Ascending aorta (tissue), 2 donors: Measurements from ENCODE around the gene UBE2QL1. TPM values are rescaled to one million over a fixed set of nuclear protein-coding genes. Genes with fewer than 3 reads are reported as not detected.
A peak's percentile ranks its signal among the peaks of the same experiment; 100 is the strongest.

Experiments used
- DNase-seq, 2 donors: peaks; one replicate each; pipeline ENCODE4 v3.0.0-alpha.2; 2019; ENCODE audit warnings: low spot score in 2 of 2
- H3K27ac ChIP-seq, 2 donors: fragments of 200-600 bp; sonication (generic); one replicate each; pipeline ENCODE4 v1.5.1; 2016 to 2017; ENCODE audit warnings: mild to moderate bottlenecking in 1 of 2
- H3K27me3 ChIP-seq: fragments of 200-600 bp; sonication (generic); one replicate; pipeline ENCODE4 v1.5.1; 2017
- H3K36me3 ChIP-seq, 2 donors: fragments of 200-600 bp; sonication (generic); one replicate each; pipeline ENCODE4 v1.5.1; 2016
- H3K4me1 ChIP-seq, 2 donors: fragments of 200-600 bp; sonication (generic); one replicate each; pipeline ENCODE4 v1.5.1; 2016 to 2017; ENCODE audit warnings: mild to moderate bottlenecking in 1 of 2
- H3K4me3 ChIP-seq, 2 donors: fragments of 200-600 bp; sonication (generic); one replicate each; pipeline ENCODE4 v1.5.1; 2016 to 2017; ENCODE audit warnings: mild to moderate bottlenecking in 1 of 2
- H3K9me3 ChIP-seq, 2 donors: fragments of 200-600 bp; sonication (generic); one replicate each; pipeline ENCODE4 v1.5.1; 2016
- intact Hi-C: fragments of 100-400 bp; cut with DNase I; formaldehyde crosslinking; loops from one replicate; pipeline ENCODE4 v1.15.1; 2023
- total RNA-seq: library from RNA; depleted of rRNA; stranded (reverse); fragments of >200 nt; gene quantifications from one replicate; pipeline ENCODE4 v1.1.0, GENCODE V29; 2016
- TF ChIP-seq, protein P1 (sequence below), 3 experiments: fragments of 200-600 bp in 2 of 3; fragments of 450-650 bp in 1 of 3; sonication (generic) in 2 of 3; IDR thresholded peaks; one replicate each; pipeline ENCODE4 v1.5.1; 2016 to 2019; ENCODE audit warnings: antibody characterized with exemption in 3 of 3, mild to moderate bottlenecking in 1 of 3, moderate library complexity in 1 of 3

The UBE2QL1 gene
- total RNA-seq, 1 donor from 2014 or later, result 0.85 TPM

DNA sequence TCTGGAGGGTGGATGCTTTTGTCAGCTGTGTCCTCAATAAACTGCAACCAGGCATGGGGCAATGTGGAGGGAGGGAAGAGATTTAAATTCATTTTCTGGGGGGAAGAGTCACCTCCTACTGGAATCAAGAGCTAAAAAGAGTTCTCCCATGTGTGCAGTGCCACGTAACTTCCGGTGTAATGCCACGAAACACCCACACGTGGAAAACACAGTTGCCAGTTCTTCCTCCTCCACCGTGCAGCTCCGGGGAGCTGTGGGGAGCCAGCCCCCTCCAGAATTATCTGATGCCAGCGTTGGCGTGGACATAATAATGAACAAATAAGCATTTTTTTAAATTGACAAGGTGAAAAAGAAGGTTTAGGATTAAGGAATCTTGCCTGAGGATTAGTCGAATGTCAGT lies 38.2 kb upstream of the UBE2QL1 start:
- Histone ChIP-seq H3K4me1 (no peaks in the 10 kb centered on the region), H3K27me3 (no peaks in the 10 kb centered on the region), H3K4me3 (no peak overlapping the region), H3K27ac (no peak overlapping the region), H3K9me3 (no peaks in the 10 kb centered on the region), H3K36me3 (no peaks in the 10 kb centered on the region)
- TF ChIP-seq, protein P1, sequence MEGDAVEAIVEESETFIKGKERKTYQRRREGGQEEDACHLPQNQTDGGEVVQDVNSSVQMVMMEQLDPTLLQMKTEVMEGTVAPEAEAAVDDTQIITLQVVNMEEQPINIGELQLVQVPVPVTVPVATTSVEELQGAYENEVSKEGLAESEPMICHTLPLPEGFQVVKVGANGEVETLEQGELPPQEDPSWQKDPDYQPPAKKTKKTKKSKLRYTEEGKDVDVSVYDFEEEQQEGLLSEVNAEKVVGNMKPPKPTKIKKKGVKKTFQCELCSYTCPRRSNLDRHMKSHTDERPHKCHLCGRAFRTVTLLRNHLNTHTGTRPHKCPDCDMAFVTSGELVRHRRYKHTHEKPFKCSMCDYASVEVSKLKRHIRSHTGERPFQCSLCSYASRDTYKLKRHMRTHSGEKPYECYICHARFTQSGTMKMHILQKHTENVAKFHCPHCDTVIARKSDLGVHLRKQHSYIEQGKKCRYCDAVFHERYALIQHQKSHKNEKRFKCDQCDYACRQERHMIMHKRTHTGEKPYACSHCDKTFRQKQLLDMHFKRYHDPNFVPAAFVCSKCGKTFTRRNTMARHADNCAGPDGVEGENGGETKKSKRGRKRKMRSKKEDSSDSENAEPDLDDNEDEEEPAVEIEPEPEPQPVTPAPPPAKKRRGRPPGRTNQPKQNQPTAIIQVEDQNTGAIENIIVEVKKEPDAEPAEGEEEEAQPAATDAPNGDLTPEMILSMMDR (IDR thresholded peaks at IDR 0.05), result no peak
- peak in 1 of 2 donors; percentile 16 for DNase-seq
- intact Hi-C loops, result no loop called here

DNA sequence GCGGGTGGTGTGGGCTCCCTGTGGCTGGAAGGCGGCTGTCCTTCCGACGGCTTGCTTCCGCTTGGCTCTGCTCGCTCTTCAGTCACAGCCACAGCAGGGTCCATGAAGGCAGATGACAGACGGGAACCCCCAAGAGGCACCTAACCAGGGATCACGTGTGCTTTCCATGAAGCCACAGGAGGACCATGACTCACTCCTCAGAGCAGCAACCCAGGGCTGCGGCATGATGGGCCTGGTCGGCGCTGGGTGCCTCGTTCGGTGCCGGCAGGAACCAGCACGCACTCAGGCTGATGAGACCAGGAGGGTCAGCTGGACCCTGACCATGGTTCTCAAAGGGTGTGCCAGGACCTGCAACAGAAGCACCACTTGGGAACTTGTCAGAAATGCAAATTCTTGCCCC lies 37.5 kb upstream of the UBE2QL1 start:
- no peak overlapping the region for H3K27ac ChIP-seq
- H3K4me3 ChIP-seq, result no peak overlapping the region
- H3K9me3 ChIP-seq, result no peaks in the 10 kb centered on the region
- peak in 1 of 2 donors; percentile 37 for DNase-seq
- no peaks in the 10 kb centered on the region for H3K27me3 ChIP-seq
- H3K4me1 ChIP-seq, result no peaks in the 10 kb centered on the region
- H3K36me3 ChIP-seq, result no peaks in the 10 kb centered on the region
- TF ChIP-seq, protein P1 (IDR thresholded peaks at IDR 0.05), result no peak
- intact Hi-C loops, result no loop called here

DNA sequence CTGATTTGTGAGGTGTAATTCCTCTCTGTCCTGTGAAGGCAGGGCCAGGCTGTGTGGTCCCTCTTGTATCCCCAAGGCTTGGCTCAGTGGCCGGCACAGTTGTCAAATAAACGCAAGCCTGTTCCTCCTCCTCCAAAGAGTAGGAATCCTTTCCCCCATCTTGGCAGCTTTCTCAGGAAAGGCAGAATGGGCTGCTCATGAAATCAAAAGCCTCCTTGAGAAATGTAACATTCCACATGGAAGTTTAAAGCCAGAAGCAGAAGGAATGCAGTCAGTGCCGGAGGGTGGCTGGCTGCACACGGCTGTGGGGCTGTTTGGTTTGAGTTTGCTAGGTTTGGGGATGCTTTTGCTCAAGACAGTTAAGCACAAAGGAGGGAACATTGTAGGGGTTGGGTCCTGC lies 35.8 kb upstream of the UBE2QL1 start:
- Histone ChIP-seq H3K4me3 (no peak overlapping the region), H3K27me3 (no peaks in the 10 kb centered on the region), H3K9me3 (no peaks in the 10 kb centered on the region), H3K36me3 (no peaks in the 10 kb centered on the region), H3K27ac (no peak overlapping the region), H3K4me1 (no peaks in the 10 kb centered on the region)
- intact Hi-C loops, result no loop called here
- no peak for DNase-seq
- TF ChIP-seq, protein P1 (IDR thresholded peaks at IDR 0.05), result no peak

DNA sequence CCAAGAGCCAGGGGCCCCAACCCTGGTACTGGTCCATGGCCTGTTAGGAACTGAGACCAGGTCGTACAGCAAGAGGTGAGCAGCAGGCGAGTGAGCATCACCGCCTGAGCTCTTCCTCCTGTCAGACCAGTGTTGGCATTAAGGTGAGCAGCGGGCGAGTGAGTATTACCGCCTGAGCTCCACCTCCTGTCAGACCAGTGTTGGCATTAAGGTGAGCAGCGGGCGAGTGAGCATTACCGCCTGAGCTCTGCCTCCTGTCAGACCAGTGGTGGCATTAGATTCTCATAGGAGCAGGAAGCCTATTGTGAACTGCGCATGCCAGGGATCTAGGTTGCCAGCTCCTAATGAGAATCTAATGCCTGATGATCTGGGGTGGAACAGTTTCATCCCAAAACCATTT lies 31.0 kb upstream of the UBE2QL1 start:
- Histone ChIP-seq H3K4me3 (no peak overlapping the region), H3K27me3 (no peaks in the 10 kb centered on the region), H3K9me3 (no peaks in the 10 kb centered on the region), H3K27ac (no peak overlapping the region), H3K4me1 (peaks cover 0 to 4% of the 10 kb centered on the region in 2 donors), H3K36me3 (no peaks in the 10 kb centered on the region)
- intact Hi-C loops, result no loop called here
- TF ChIP-seq, protein P1 (IDR thresholded peaks at IDR 0.05), result no peak
- peak in 1 of 2 donors; percentile 30 for DNase-seq

DNA sequence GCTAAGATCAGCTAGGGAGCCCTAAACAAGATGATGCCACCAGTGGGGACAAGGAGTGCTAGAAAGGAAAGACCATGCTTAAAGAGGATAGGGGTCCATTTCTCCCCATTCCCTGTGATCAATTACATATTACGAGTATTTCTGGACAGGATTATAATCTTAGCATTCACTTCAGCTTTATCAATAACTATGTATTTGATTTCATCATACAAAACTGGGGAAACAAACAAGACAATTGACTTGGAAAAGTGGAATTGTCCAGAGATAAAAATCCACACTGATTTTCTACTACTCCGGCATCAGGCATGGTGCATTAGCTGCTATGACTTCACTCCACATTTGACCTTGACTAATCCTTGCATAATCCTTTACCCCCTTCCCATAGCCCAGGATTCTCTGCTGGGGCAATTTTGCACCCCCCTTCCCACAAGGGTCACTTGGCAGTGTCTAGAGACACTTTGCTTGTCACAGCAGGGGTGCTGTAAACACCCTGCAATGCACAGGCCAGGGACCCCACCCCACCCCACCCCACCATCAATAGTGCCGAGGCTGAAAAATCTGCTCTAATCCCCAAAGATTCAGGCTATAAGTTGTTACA lies 29.9 kb upstream of the UBE2QL1 start:
- H3K27me3 ChIP-seq, result no peaks in the 10 kb centered on the region
- no peaks in the 10 kb centered on the region for H3K36me3 ChIP-seq
- DNase-seq, result no peak
- TF ChIP-seq, protein P1 (IDR thresholded peaks at IDR 0.05), result no peak
- H3K4me1 ChIP-seq, result peaks cover 0 to 4% of the 10 kb centered on the region in 2 donors
- H3K9me3 ChIP-seq, result no peaks in the 10 kb centered on the region
- no peak overlapping the region for H3K27ac ChIP-seq
- no peak overlapping the region for H3K4me3 ChIP-seq
- intact Hi-C loops, result no loop called here
